RWPE2 (cell line): Measurements from ENCODE around the gene COL25A1.
"Not testable (repeated sequence)": the region's sequence is repeated elsewhere in the genome, so short reads cannot be mapped to it uniquely, and the experiment has no call there.

ENCODE experiments used
- ATAC-seq: fragments of 200-7000 bp; cut with Tn5 transposase; 3 replicates; pipeline ENCODE4 v1.9.1; 2021; ENCODE audit warnings: low read depth
- DNase-seq: peaks from one replicate; pipeline ENCODE4 v3.0.0-alpha.2; 2020; ENCODE audit warnings: low spot score
- H3K27ac ChIP-seq: fragments of 450-650 bp; 2 replicates; pipeline ENCODE4 v1.5.1; 2017; ENCODE audit warnings: mild to moderate bottlenecking; ENCODE audit not compliant: poor library complexity, severe bottlenecking
- H3K27me3 ChIP-seq: fragments of 250-450 bp; sonication (Bioruptor Pico); 2 replicates; pipeline ENCODE4 v1.5.1; 2021; ENCODE audit warnings: mild to moderate bottlenecking, moderate library complexity; ENCODE audit not compliant: insufficient read depth, poor library complexity, severe bottlenecking
- H3K36me3 ChIP-seq: fragments of 250-450 bp; sonication (Bioruptor Pico); 2 replicates; pipeline ENCODE4 v1.5.1; 2020; ENCODE audit warnings: low read depth, mild to moderate bottlenecking, moderate library complexity
- H3K4me1 ChIP-seq: fragments of 250-450 bp; sonication (Bioruptor Pico); 2 replicates; pipeline ENCODE4 v1.5.1; 2021; ENCODE audit warnings: mild to moderate bottlenecking, moderate library complexity; ENCODE audit not compliant: insufficient read depth, poor library complexity, severe bottlenecking
- H3K4me3 ChIP-seq: fragments of 250-450 bp; sonication (Bioruptor Pico); 2 replicates; pipeline ENCODE4 v1.5.1; 2021; ENCODE audit warnings: mild to moderate bottlenecking, moderate library complexity; ENCODE audit not compliant: severe bottlenecking
- H3K9me3 ChIP-seq: fragments of 250-450 bp; sonication (Bioruptor Pico); 2 replicates; pipeline ENCODE4 v1.5.1; 2021; ENCODE audit warnings: mild to moderate bottlenecking, moderate library complexity; ENCODE audit not compliant: severe bottlenecking
- TF ChIP-seq, protein P1 (sequence below): fragments of 450-650 bp; IDR thresholded peaks from one replicate; pipeline ENCODE4 v1.5.1; 2017; ENCODE audit warnings: mild to moderate bottlenecking, moderate library complexity; ENCODE audit not compliant: poor library complexity, severe bottlenecking

Gene COL25A1

DNA sequence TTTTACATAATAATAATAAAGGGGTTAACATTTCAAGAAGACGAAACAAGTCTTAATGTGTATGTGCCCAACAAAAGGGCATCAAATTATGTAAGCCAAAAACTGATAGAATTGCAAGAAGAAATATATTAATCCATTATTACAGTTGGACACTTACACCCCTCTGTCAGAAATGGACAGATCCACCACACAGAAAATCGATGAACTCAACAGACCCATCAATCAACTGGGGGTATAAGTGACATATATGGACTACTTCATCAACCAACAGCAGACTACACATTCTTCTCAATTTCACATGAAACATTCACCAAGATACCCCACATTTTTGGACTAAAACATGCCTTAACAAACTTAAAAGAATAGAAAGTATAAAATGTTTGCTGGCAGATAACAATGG lies 183.8 kb downstream of the COL25A1 start:
- Histone ChIP-seq H3K36me3 (no peaks in the 10 kb centered on the region), H3K27me3 (peaks cover 7% of the 10 kb centered on the region), H3K4me3 (no peak overlapping the region), H3K9me3 (no peaks in the 10 kb centered on the region), H3K27ac (no peak overlapping the region), H3K4me1 (no peaks in the 10 kb centered on the region)
- DNase-seq, result no peak
- TF ChIP-seq, protein P1, sequence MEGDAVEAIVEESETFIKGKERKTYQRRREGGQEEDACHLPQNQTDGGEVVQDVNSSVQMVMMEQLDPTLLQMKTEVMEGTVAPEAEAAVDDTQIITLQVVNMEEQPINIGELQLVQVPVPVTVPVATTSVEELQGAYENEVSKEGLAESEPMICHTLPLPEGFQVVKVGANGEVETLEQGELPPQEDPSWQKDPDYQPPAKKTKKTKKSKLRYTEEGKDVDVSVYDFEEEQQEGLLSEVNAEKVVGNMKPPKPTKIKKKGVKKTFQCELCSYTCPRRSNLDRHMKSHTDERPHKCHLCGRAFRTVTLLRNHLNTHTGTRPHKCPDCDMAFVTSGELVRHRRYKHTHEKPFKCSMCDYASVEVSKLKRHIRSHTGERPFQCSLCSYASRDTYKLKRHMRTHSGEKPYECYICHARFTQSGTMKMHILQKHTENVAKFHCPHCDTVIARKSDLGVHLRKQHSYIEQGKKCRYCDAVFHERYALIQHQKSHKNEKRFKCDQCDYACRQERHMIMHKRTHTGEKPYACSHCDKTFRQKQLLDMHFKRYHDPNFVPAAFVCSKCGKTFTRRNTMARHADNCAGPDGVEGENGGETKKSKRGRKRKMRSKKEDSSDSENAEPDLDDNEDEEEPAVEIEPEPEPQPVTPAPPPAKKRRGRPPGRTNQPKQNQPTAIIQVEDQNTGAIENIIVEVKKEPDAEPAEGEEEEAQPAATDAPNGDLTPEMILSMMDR, result no peak
- no peak for ATAC-seq

DNA sequence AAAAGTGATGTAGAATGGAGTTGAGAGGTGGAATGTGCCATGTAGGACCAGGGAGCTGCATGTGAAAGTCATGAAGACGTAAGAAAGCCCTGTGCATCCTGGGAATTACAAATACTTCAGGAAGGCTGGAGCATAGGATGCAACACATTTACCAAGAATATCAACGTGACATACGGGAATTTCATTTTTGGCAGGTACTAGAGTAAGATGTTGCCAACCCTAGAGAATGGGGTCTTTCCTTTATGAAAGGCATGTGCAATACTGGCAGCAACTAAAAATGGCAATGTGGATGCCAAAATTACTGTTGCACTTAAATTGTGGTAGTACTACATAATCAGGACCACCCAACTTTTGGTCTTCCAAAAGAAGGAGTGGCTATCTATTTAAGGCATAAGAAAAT lies 188.0 kb downstream of the COL25A1 start:
- no peak overlapping the region for H3K27ac ChIP-seq
- no peaks in the 10 kb centered on the region for H3K9me3 ChIP-seq
- TF ChIP-seq, protein P1, result no peak
- H3K4me1 ChIP-seq, result no peaks in the 10 kb centered on the region
- DNase-seq (no peak), ATAC-seq (no peak)
- H3K36me3 ChIP-seq, result no peaks in the 10 kb centered on the region
- no peak overlapping the region for H3K4me3 ChIP-seq
- H3K27me3 ChIP-seq, result peaks cover 8% of the 10 kb centered on the region

DNA sequence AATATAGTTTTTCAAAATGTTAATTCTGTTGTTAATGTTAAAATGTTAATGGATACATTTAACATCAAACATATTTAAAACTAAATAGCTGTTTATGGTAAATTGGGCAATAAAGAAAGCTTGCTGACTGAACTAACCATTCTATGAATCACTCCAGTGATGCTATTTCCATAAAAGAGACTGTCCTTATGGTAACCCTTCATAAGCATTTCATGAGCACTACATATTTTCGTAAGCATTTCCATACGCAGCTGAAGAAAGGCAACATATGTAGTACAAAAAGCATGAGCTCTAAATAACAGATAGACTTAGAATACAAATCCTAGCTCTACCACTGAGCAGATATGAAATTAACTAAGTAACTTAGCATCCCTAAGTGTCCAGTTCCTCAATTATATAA lies 188.9 kb downstream of the COL25A1 start:
- Histone ChIP-seq H3K27ac (no peak overlapping the region), H3K36me3 (no peaks in the 10 kb centered on the region), H3K4me1 (no peaks in the 10 kb centered on the region), H3K4me3 (no peak overlapping the region), H3K9me3 (no peaks in the 10 kb centered on the region), H3K27me3 (peaks cover 8% of the 10 kb centered on the region)
- DNase-seq, result no peak
- TF ChIP-seq, protein P1, result no peak
- no peak for ATAC-seq

DNA sequence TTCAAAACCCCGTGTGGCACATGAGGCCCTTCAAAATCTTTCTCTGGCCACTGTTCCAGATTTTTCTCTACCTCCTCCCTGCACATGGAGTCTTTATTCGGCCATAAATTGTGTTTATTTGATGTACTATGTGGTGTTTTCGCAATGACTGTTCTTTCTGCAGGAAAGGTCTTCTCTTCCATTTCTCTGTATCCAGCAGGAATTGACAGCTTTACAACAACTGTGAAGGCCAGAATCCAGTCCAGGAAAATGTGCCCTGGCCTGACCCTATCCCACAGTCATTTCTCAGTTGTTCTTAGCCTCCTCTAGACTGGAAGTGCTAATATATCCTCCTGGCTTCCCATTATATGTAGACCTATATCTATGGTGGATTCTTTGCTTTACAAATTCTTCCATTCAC lies 191.4 kb downstream of the COL25A1 start:
- TF ChIP-seq, protein P1, result no peak
- DNase-seq (no peak), ATAC-seq (no peak)
- no peaks in the 10 kb centered on the region for H3K9me3 ChIP-seq
- H3K27me3 ChIP-seq, result peaks cover 5% of the 10 kb centered on the region
- no peak overlapping the region for H3K27ac ChIP-seq
- no peak overlapping the region for H3K4me3 ChIP-seq
- H3K36me3 ChIP-seq, result no peaks in the 10 kb centered on the region
- H3K4me1 ChIP-seq, result no peaks in the 10 kb centered on the region

DNA sequence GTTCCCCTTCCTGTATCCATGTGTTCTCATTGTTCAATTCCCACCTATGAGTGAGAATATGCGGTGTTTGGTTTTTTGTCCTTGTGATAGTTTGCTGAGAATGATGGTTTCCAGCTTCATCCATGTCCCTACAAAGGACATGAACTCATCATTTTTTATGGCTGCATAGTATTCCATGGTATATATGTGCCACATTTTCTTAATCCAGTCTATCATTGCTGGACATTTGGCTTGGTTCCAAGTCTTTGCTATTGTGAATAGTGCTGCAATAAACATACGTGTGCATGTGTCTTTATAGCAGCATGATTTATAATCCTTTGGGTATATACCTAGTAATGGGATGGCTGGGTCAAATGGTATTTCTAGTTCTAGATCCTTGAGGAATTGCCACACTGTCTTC lies 194.2 kb downstream of the COL25A1 start:
- H3K27me3 ChIP-seq, result not testable (repeated sequence)

DNA sequence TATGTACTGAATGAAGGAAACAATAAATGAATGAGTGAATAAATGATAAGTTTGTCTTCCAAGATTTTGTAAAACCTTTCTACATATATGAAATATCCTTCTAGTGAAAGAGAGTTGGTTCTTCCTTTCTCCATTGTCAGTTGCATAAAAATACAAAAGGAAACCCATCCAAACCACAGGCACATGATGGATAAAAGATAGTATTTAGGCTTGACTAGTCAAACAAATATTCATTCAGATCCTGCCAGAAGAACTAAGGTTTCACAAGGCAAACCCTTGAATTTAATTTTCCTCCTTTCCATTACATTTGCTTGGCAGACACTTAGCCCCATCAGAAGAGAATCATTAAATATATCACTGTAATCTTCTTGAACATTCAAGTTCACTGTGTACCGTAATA lies 208.4 kb downstream of the COL25A1 start:
- DNase-seq (no peak), ATAC-seq (no peak)
- TF ChIP-seq, protein P1, result no peak
- no peaks in the 10 kb centered on the region for H3K36me3 ChIP-seq
- no peak overlapping the region for H3K27ac ChIP-seq
- H3K4me3 ChIP-seq, result no peak overlapping the region
- peaks cover 6% of the 10 kb centered on the region for H3K27me3 ChIP-seq
- H3K9me3 ChIP-seq, result no peaks in the 10 kb centered on the region
- H3K4me1 ChIP-seq, result no peaks in the 10 kb centered on the region

More for the DNA sequence above, 194.2 kb downstream of the COL25A1 start:
- H3K4me1 ChIP-seq, H3K27ac ChIP-seq, ATAC-seq, H3K36me3 ChIP-seq, DNase-seq, H3K4me3 ChIP-seq, H3K9me3 ChIP-seq: not testable (repeated sequence)
